Islet of Langerhans (tissue), 1 donor: ENCODE measurements around the gene RPAP3.

Source experiments
- FAIRE-seq: peaks from one replicate; lab custom pipeline; 2011; peaks lifted over from hg19 to GRCh38; lab: Jason Lieb, UNC

The RPAP3 gene, protein sequence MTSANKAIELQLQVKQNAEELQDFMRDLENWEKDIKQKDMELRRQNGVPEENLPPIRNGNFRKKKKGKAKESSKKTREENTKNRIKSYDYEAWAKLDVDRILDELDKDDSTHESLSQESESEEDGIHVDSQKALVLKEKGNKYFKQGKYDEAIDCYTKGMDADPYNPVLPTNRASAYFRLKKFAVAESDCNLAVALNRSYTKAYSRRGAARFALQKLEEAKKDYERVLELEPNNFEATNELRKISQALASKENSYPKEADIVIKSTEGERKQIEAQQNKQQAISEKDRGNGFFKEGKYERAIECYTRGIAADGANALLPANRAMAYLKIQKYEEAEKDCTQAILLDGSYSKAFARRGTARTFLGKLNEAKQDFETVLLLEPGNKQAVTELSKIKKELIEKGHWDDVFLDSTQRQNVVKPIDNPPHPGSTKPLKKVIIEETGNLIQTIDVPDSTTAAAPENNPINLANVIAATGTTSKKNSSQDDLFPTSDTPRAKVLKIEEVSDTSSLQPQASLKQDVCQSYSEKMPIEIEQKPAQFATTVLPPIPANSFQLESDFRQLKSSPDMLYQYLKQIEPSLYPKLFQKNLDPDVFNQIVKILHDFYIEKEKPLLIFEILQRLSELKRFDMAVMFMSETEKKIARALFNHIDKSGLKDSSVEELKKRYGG

DNA sequence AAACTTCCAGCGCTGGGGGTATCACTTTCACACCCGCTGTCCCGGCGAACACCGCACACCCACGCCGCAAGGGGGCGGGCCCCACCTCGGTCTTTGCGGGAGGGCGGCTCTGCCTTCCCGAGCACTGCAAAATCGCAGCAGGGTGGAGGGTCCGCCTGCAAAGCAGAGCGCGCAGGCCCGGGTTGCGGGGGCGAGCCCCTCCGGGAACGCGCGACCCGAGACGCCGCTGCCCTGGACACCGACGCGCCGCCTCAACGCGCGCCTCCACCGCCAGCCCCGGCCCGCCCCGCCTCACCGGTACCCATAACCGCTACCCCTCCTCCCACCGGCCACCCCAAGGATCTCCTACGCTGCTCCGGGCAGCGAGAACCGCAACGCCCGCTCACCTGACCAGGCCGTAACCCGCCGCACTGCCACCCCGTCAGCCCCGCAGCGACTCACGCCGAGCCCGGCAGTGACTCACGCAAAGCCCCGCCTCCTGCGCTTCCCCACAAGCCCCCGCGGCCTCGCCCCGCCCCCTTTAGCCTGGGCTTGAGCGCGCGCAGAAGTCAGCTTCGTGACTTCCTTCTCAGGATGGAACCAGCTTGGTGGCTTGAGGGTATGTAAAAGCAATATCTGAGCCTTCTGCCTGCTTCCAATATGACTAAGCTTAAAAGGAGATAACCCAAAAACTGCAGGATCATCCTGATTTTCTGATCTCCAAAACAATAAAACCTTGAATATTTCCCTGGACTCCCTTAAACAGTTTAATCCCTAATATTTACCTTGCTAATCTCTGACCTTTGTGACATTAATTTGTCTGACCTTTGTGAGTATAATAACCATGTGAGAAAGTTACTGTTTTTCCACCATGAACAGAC lies at the start of gene RPAP3:
Gene RPAP3, minus strand, starts transcription at position 465 of the 860 bp plus-strand sequence. CDS start 3,190 bp downstream, outside the sequence.
- peak; percentile 87 for FAIRE-seq

DNA sequence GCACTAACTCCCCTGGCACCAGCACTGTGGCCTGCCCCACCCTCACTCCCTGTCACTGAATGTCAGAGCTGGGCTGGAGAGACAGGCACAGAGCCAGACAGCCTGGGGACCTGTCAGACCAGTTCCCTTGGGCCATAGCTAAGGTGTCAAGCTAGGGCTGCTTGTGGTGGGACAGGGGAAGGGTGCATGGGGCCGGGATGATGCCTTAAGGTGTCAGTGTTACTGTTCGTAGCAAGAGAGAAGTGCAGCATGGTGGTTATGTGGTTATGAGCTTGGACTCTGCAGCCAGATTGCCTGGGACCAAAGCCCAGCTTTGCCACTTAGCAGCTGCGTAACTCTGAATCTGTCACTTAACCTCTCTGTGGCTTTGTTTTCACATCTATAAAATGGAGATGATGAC lies 49.1 kb upstream of the RPAP3 start:
- no peak for FAIRE-seq

- FAIRE-seq, result no peak
These were observed 48.3 kb upstream of the RPAP3 start for GRCh38 chr12:47754126-47754525.

DNA sequence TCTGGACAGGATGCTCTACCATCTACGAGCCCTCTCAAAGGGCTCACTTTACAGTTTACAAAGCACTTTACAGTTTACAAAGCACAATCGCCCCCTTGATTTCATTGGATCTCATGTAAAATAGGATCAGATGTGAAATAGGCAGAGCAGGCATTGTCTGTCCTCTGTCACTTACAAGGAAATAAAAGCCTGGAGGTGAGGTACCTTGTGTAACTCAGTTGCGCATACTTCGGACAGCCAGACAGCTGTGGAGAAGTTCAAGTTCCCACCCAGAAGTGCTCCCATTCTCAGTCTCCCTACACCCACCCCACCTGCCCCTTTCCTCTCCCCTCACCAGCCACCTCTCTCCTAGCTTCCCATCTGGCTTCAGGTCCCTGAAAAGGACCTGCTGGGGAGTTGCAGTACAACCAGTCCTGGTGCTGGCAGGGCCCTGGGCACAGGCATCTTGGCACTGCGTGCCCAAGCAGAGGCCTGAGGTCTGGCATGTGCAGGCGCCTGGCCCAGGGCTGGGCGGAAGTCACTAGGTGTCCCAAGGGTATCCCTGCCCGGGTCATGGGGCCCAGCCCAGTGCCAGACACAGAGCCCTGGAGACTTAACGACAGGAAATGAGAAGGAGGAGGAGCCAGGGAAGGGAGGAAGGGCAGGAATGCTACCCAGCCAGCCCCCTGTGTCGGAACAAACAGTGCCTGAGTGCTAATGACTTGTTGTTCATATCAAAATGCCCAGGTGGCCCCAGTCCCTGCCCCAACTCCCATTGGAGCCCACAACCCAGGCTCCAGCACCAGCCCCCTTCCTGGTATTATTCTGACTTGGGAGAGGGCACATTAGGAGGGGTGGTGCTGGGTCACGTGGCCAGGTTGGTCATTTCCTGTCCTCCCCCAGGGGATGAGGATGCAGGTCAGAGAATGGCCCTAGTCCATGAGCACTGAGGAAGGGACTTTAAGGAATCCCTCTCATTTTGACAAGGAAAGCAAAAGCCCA lies 47.5 kb upstream of the RPAP3 start:
- no peak for FAIRE-seq

GRCh38 chr12:47752552-47752951 lies 46.7 kb upstream of the RPAP3 start:
- FAIRE-seq, result no peak

DNA sequence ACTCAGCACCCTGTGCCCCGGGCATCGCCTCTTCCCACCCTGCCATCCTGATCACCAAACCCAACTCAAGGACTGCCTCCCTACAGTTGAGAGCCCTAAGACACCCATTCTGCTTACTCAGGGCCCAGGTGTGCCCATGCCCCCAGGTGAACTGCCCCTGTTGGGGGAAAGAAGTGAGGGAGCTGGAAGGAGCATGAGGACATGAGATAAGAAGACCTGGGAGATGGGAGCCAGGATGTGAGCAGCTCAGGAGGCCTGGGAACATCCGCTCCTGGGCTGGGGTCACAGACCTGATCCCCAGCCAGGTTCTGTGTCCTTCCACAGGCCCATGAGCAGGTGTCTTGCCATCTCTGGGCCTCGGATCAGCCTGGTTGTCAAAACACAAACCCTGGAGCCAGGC lies 46.3 kb upstream of the RPAP3 start:
- FAIRE-seq, result no peak

GRCh38 chr12:47751561-47751960 lies 45.7 kb upstream of the RPAP3 start:
- FAIRE-seq, result no peak

DNA sequence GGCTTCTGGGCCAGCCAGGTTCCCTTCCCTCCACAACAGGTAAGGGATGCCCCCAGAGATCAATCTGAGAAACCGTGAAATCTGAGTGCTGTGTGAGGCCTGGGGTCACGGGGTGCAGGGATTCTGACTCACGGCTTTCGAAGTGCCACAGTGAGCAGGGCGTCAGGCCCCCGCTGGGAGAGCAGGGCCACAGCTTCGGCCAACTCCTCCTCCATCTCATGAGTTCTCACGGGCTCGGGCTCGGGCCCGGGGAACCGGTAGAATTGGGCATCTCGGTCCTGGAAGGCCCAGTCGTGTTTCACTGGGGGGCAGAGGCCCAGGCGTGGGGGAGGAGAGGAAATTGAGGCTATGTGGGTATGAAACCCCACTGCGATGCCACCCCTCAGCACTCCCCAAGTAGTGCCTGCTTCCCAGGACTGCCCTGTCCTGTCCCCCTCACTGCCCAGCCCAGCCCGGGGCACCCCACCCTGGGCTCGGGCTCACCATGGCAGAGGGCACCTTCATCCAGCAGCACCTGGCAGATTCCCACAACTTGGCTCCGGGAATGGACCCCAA lies 45.2 kb upstream of the RPAP3 start:
- FAIRE-seq, result no peak

- no peak for FAIRE-seq
These were observed 44.5 kb upstream of the RPAP3 start for GRCh38 chr12:47750229-47750798.

GRCh38 chr12:47748899-47749298 lies 43.1 kb upstream of the RPAP3 start:
- no peak for FAIRE-seq

DNA sequence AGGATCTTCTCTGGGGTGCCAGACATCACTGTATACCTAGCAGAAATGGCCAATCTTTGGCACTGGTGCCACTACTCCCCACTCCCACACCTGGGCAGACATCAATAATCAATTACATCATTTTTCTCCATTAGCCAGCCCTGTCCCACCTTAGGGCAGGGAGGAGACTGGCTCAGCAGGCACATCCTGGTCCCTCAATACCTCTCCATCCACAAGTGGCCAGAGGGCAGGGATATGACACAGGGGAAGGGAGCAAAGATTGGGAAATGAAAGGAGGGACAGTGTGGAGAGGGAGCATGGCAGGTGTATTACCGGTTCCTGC lies 42.6 kb upstream of the RPAP3 start:
- no peak for FAIRE-seq

DNA sequence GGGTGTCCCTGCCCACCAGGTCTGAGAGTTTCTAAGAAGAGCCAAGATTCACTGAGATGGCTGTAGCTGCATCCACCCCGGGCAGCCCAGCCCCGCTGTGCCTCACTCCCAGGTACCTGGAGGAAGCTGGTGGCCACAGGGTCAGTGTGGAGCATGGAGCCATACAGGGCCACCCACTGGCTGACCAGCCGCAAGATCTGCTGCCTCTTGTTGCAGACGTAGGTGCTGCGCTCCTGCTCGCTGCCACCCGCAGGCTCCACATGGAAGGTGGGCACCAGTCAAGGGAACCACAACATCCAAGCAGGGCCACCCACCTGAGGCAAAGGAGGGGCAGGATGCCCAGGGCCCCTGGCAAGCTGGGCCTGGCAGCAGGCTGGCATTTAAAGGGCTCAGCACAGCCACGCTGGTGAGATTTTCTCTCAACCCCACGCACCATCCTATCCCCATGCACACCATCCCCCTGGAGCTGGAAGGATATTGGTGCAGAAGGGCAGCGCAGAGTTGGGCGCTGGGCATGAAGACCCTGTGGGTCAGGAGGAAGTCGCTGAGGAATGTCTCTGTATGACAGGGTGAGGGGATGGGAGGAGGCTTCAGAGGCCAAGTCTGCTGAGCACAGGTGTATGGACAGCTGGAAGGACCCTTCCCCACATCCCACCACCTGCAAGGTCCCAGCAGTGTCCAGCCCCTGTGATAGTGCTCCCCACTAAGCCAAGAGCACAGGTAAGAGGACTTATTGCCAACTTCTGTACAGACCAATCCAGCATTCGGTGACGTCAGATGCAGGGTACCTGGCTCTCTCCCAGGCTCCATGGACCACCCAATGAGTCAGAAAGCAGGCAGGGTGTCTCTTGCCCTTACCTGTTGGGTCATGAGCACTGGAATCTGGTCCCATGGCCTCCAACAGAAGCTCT lies 42.0 kb upstream of the RPAP3 start:
- no peak for FAIRE-seq

GRCh38 chr12:47747126-47747525 lies 41.3 kb upstream of the RPAP3 start:
- no peak for FAIRE-seq

- no peak for FAIRE-seq
These were observed 40.7 kb upstream of the RPAP3 start for GRCh38 chr12:47746523-47746922.

- FAIRE-seq, result no peak
These were observed 40.2 kb upstream of the RPAP3 start for GRCh38 chr12:47746073-47746472.

GRCh38 chr12:47745485-47746041 lies 39.7 kb upstream of the RPAP3 start:
- no peak for FAIRE-seq

DNA sequence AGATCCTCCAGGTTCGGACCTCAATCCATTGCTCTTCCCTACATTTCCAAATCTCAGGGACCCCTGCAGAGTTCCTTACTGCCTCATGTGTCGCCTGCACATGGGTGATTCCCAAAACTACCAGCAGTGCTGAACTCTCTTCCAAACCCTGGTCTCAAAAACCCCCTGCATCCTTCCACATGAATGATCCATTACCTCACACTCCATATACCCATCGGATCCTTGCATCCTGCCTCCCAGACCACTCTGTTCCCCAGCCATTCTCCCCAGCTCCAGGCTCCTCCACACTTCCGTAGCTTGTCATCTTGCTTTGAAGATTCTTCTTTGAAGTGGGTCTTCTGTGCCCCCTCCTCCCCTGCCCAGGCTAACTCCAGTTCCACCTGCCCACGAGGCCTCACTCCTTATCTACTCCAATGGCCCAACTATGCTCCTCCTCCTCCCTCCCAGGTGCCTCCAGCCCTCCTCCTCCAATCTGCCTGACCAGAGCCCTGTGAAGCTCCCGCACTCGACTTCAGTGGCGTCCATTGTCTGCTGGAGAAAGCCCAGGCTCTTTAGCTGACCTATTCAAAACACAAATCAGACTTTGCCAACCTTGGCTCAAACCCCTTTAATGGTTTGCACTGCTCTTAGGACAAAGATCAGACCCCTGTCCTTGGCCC lies 39.1 kb upstream of the RPAP3 start:
- FAIRE-seq, result no peak

DNA sequence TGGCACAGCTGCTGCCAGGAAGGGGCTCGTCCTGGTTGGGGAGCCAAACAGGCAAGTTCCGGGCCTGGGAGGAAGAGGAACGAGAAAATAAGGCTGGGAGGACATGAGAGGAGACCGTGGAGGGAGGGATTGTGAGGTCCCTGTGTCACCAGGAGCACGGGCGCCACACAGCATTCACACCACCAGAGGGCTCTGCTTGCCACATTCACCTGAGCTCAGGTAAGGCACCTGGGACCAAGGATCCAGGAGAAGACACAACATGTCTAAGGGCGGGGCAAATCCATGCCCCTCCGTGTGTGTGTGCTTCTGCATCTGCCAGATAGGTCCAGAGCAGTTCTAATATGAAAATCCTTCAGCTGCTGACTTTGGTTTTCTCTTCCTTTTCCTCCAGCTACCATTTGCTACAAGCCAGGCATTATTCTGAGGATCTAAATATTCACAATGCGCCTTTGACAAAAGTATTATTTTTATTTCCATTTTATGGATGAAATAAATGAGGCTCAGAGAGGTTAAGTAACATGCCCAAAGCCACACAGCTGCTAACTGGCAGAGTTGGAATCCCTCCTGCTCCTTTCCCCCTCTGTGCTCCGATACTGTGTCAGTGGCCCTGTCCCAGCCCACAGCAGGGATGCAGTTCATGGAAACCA lies 38.3 kb upstream of the RPAP3 start:
- no peak for FAIRE-seq
